ENCODE measurements around the gene OR10A6. TPM values are rescaled to one million over a fixed set of nuclear protein-coding genes. Genes with fewer than 3 reads are reported as not detected.

OR10A6 gene
- total and polyA plus RNA-seq, 3 donors from 2014 or later, result not detected

GRCh38 chr11:7924536-7924935, 6.5 kb downstream of the OR10A6 start:
- Histone ChIP-seq H3K36me3 (ENCODE audit: low read depth, missing control alignments) (no peaks in the 10 kb centered on the region), H3K9me3 (no peaks in the 10 kb centered on the region), H3K4me3 (no peak overlapping the region), H3K27me3 (no peaks in the 10 kb centered on the region), H3K4me1 (no peaks in the 10 kb centered on the region), H3K27ac (no peak overlapping the region)
- intact Hi-C loops (cut with DNase I; ENCODE audit: low total_unique reads), result no loop called here
- no peak for DNase-seq
- 80 to 84% methylated on average over 2 of the region's 2 CpGs for WGBS, 2 donors
- TF ChIP-seq POLR2A (IDR thresholded peaks at IDR 0.05) (no peak), CTCF (IDR thresholded peaks at IDR 0.05) (no peak)

GRCh38 chr11:7918141-7918540, 12.9 kb downstream of the OR10A6 start:
- DNase-seq, result no peak
- no peak overlapping the region for H3K27ac ChIP-seq
- no peaks in the 10 kb centered on the region for H3K36me3 ChIP-seq (ENCODE audit: low read depth, missing control alignments)
- H3K4me1 ChIP-seq, result no peaks in the 10 kb centered on the region
- H3K27me3 ChIP-seq, result no peaks in the 10 kb centered on the region
- H3K4me3 ChIP-seq, result no peak overlapping the region
- intact Hi-C loops (cut with DNase I; ENCODE audit: low total_unique reads), result no loop called here
- H3K9me3 ChIP-seq, result no peaks in the 10 kb centered on the region
- TF ChIP-seq POLR2A (IDR thresholded peaks at IDR 0.05), result no peak
- no peak for TF ChIP-seq CTCF (IDR thresholded peaks at IDR 0.05)
- WGBS, 2 donors, result 80 to 91% methylated on average over 2 of the region's 2 CpGs

- H3K9me3 ChIP-seq, result no peaks in the 10 kb centered on the region
- no peak overlapping the region for H3K27ac ChIP-seq
- intact Hi-C loops (cut with DNase I; ENCODE audit: low total_unique reads), result no loop called here
- H3K36me3 ChIP-seq (ENCODE audit: low read depth, missing control alignments), result no peaks in the 10 kb centered on the region
- TF ChIP-seq POLR2A (IDR thresholded peaks at IDR 0.05) (no peak), CTCF (IDR thresholded peaks at IDR 0.05) (no peak)
- DNase-seq, result no peak
- no peaks in the 10 kb centered on the region for H3K27me3 ChIP-seq
- H3K4me1 ChIP-seq, result no peaks in the 10 kb centered on the region
- no peak overlapping the region for H3K4me3 ChIP-seq
These were observed 20.1 kb downstream of the OR10A6 start for GRCh38 chr11:7911011-7911410.

- no peak for TF ChIP-seq CTCF (IDR thresholded peaks at IDR 0.05)
- no peak for TF ChIP-seq POLR2A (IDR thresholded peaks at IDR 0.05)
- H3K4me3 ChIP-seq, result no peak overlapping the region
- peaks cover 3% of the 10 kb centered on the region for H3K4me1 ChIP-seq
- no peaks in the 10 kb centered on the region for H3K27me3 ChIP-seq
- WGBS, 2 donors, result 35 to 50% methylated on average over 2 of the region's 2 CpGs
- no peaks in the 10 kb centered on the region for H3K36me3 ChIP-seq (ENCODE audit: low read depth, missing control alignments)
- no peak for DNase-seq
- no peak overlapping the region for H3K27ac ChIP-seq
- intact Hi-C loops (cut with DNase I; ENCODE audit: low total_unique reads), result no loop called here
- no peaks in the 10 kb centered on the region for H3K9me3 ChIP-seq
These were observed 20.7 kb downstream of the OR10A6 start for GRCh38 chr11:7910286-7910788.

- intact Hi-C loops (cut with DNase I; ENCODE audit: low total_unique reads), result no loop called here
- WGBS, 2 donors, result 48 to 56% methylated on average over 2 of the region's 2 CpGs
These were observed 21.3 kb downstream of the OR10A6 start for GRCh38 chr11:7909585-7910285.

More at GRCh38 chr11:7909585-7910285, 21.3 kb downstream of the OR10A6 start:
- no peak for TF ChIP-seq POLR2A (IDR thresholded peaks at IDR 0.05)
- no peak for TF ChIP-seq CTCF (IDR thresholded peaks at IDR 0.05)
- no peaks in the 10 kb centered on the region for H3K36me3 ChIP-seq (ENCODE audit: low read depth, missing control alignments)
- DNase-seq, result no peak
- no peaks in the 10 kb centered on the region for H3K27me3 ChIP-seq
- no peaks in the 10 kb centered on the region for H3K9me3 ChIP-seq
- H3K4me1 ChIP-seq, result peaks cover 3% of the 10 kb centered on the region
- no peak overlapping the region for H3K4me3 ChIP-seq
- H3K27ac ChIP-seq, result no peak overlapping the region

All from testis (tissue), 3 donors.